Effector CD8-positive, alpha-beta T cell (primary cell): ENCODE results near the gene ITGB8.

Source experiments
- DNase-seq: peaks from one replicate; lab custom pipeline; 2025; lab: John Stamatoyannopoulos, UW

ITGB8 gene

DNA sequence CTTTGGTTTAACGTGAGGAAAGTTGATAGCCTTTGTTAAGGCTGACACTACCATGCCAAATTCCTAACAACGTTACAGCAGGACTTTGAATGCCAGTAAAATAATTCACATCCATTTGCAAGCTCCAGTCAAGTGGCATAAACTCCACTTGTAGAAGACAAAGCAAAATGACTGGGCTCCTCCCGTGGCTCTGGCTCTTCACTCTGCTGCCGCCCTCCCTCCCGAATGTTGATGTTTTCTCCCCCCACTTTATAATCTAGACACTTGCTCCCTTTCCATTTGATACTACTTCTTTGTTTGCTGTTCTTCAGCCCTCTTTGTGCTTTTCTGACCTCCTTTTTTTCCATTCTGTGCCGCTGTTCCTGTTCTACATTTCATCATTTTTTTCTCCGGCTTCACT is 22.8 kb upstream of the ITGB8 start:
- no peak for DNase-seq

DNA sequence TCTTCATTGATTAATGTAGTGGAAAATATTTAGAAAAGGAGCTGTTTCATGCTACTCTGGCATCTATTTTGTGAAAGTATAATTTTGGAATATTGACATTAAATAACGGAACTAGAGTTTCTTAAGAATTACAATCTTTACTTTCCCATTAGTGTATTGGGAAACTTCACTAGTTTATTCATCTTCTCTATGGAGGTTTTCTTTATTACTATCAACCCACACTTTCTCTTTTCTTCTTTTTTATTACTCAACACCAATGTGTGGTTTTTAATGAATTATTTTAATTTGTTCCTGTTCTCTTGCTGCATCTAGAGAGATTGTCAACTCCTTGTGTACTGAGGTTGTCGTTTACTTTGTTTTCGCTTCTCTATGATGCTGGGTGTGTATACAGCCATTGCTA is 20.4 kb upstream of the ITGB8 start:
- DNase-seq = no peak

DNA sequence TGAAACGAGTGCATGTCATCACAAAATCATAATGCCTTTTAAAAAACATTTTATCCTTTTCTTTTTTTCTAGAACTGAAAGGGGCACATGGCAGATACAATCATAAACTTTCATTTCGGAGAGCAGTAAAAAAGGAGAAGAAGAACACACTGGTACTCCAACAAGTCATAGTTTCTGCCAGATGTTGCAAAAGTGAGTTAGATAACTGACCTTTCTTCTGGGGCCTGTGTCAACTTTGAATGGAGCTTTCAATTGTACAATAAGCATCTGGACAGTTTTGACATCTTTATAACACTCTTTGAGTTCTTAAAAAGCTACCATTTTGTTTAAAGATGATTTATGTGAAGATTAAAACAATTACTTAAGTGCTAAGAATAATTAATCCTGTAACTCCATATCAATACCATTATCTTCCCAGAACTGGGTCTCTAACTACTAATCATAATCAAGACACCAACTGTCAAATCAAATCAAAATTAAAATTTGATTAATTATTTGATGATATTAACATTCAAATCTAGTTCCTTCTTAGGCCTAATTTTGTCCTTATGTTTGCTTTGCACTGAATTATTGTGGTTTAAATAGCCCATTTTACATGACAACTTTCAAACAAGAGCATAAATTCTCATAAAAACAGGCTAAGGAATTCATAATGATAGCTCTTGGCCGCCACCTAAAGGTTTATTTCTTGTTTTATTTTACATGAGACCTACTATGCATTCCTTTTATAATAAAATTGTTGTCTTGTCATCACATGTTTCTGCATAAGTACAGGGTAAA is 19.5 kb upstream of the ITGB8 start:
- DNase-seq = no peak

DNA sequence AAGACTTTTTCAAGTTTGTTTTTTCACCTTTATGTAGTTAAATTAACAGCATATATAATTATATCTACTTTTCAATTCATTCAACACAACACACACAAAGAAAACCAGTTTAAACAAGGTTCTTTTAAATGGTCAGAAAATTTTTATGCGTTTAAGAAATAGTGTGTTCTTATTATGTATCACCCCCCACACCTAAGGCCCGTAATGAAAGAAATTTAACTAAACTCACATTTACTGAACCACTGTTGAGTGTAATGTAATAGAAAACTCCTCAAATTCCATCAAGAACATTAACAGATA is 19.0 kb upstream of the ITGB8 start:
- DNase-seq = no peak

DNA sequence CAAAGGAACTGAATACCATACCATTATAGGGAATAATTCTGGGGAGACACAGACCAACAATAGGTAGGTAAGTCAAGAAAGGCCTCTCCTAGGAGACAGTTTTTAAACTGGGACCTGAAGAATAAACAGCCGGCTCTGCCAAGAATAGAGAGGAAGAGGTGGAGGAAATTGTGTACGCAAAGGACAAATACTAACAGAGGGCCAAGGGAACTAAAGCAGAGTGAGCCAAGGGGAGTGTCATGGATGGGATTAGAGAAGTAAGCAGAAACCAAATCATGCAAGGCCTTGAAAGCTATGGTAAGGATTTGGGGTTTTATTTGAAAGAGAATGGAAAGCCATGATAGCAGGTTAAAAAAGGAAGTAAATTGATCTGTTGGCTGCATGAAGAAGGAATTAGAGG is 18.1 kb upstream of the ITGB8 start:
- no peak for DNase-seq

DNA sequence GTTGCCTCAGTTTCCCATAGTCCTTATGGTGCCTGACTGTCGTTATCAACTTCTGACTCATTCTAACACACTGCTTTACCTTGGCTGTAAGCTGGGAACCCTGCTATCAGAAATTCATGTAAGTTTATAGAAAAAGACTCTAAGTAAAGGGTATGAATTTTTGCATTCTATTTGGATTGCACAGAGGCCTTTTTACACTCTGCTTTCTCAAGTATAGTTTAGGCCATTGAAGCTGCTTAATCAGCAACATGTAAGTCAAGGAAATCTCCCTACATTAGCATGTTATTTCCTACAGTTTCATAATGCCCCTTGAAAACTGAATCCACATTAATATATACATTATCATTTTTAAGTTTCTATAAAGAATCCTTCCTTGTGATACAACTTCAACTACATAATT is 17.1 kb upstream of the ITGB8 start:
- no peak for DNase-seq

DNA sequence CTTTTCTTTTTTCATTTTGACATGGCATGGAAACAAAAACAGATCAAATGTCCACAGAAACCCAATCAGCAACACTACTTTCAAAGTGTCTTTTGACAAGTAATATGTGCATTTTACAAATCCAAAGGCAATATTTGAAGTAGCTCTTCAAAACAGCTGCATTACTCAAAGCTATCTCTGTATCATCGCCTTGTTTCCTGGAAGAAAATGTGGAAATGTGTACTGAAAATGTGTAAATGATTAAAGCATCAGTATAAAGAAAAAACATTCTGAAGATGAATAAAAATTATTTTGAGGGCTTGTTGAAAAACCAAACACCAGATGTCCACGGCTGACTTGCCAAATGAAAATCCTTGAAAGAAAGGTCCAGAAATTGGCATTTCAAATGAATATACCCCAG is 16.5 kb upstream of the ITGB8 start:
- no peak for DNase-seq

DNA sequence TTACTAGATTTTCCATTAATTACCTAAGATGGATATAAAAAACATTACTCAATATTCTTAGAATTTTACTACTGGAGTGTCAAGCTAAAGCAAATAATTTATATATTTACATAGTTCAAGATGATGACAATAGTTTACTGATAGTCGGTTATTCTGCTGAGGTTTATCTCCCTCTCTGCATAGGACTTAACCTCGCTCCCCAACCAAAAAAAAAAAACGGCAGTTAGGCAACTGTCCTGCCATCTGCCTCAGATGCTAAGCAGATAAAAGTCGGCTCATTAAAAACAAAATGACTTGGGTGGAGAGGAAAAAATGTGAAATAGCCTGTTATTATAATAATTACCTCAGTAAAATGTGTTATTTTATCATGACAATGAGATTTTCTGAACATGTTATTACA is 14.0 kb upstream of the ITGB8 start:
- DNase-seq = no peak

DNA sequence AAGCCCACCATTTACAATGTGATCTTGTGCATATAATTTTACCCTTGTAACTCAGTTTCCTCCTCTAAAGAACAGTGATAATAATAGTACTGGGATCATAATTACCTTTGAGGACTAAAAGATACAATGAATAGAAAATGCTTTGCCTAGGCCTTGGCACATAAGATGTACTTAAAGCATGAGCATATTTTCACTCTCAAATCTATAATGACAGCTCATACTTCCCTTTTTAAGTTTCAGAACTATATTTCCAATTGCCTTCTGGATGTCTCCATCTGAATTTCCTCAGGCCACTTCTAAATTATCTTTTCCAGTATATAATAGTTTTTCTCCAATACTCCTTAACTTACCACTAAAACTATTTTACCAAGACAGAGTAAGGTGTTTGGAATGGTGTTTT is 13.3 kb upstream of the ITGB8 start:
- no peak for DNase-seq

DNA sequence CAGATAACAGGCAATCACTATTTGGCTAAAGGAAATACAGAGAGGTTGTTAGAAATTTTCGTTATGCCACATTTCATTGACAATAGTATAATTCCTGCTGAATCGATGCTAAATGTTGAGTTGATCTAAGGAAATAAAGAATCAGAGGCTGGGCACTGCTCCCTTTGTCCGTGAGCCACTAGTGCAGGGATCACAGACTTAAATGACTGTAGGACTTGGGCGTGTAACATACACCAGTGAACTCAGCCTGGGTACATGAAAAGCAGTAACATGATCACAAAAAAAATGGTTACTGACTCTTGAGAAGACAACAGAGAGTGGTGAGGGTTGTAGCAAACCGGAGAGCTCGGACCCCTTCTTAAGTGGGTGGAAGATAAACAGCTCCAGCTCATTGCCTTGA is 11.8 kb upstream of the ITGB8 start:
- no peak for DNase-seq

DNA sequence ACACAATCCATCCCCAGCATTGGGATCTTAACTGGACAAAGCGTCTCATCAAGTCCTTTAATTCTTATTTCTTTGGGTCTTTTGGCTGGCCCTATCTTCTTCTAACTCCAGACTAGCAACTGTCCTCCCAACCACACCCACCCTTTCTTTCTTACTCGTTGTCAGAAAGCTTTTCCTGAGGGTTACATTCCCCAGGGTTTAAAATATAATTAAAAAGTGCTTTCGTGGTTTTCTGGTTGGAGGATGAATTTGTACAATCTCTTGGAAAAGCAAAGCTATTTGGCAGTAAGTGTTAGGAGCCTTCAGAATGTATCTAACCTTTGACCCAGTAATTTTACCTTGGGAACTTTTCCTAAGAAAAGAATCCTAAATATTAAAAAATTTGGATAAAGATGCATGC is 10.4 kb upstream of the ITGB8 start:
- no peak for DNase-seq

DNA sequence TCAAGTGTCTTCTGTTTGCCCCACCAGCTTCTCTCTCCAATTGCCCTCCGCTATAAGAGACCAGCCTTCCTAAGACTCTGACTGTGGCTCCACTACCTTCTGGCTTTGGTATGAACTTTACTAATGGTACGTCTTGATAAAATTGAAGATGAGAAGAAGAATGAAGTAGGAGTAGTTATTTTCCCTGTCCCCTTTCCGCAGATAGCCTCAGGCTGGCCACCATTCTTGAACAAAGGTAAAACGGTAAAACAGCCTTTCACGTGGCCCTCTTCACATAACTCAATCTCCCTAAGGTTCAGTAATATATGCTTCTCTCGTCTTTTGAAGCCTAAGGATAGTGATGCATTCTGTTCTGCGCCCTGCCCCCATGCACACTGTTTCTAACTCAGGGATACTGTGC is 9.9 kb upstream of the ITGB8 start:
- no peak for DNase-seq

DNA sequence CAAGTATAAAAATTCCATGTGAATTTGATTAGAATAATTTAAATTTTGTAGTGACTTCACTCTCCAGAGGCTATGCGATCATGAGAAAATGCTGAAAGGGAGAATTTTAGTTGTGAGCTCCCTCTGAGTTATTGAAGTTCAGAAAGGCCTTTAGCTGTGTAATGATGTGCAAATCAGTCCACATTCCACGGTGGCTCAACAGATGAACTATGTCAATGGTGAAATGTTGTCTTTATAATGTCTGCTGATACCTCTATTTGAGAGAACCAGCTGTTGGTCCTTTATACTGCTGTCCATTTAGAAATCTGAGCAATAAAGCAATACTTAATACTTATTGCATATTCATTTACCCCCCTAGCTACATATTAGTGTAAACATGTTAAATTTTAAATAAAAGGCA is 7.1 kb upstream of the ITGB8 start:
- no peak for DNase-seq

DNA sequence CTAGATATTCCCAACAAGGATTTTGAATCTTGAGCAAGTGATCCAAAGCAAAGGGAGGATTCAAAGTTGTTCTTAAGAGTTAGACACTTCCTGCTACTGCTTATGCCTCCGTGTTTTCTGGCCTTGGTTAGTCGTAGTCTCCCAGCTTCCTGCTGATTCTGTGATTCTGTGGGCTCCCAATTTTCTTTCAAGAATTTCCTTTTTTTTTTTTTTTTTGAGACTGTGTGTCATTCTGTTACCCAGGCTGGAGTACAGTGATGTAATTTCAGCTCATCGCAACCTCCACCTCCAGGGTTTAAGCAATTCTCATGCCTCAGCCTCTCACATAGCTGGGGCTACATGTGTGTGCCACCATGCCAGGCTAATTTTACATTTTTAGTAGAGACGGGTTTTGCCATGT is 4.4 kb upstream of the ITGB8 start:
- DNase-seq = no peak

DNA sequence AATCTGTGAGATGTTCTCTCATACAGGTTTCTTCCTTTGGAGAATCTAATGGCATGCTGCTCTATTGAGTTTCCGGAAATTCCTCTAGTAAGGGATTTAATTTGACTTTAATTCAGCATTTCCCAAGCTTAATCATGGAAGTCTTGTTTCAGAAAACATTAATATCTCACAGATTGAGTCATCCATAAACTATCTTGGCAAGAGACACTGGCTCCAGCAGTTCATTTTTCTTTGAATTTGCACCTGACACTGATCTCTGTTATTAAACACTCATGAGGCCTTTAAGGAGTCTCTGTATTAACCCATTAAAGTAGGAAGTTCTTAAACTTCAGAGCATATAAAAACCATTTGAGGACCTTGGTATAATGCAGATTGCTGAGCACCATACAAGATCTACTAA is 3.6 kb upstream of the ITGB8 start:
- no peak for DNase-seq

DNA sequence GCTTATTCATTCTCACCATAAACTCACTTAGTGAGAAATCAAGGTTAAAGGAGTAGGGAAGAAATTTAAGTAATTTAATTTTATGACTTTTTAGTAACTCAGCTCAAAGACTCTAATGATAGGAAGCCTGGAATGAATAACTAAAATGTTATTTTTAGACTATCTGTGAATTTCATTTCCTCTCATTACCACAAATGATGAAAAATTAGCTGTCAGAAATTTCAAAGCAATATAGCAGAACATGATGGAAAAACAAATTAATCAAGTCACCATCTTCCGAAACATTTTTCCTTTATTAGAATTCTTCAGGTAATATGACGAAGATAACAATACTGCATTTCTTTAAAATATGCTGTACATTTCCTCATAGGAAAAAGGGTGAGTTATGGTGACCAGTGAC is 2.7 kb upstream of the ITGB8 start:
- DNase-seq = no peak

DNA sequence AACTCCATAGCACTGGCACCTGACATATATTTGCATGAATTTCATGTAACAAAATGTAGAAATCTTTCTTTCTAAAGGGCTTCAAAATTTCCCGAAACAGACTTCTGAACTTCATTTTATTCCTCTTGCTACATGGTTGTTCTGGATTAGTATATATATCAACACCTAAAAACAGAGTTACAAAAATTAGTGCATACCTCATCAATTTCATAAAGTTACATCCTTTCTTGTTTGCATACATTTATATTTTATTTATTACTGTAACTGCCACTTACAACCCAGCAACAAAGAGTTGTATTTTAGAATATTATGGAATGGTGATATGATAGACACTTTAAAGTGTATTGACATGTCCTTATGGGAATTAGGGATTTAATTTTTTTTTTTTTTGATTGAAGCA is 2.0 kb upstream of the ITGB8 start:
- DNase-seq = no peak

DNA sequence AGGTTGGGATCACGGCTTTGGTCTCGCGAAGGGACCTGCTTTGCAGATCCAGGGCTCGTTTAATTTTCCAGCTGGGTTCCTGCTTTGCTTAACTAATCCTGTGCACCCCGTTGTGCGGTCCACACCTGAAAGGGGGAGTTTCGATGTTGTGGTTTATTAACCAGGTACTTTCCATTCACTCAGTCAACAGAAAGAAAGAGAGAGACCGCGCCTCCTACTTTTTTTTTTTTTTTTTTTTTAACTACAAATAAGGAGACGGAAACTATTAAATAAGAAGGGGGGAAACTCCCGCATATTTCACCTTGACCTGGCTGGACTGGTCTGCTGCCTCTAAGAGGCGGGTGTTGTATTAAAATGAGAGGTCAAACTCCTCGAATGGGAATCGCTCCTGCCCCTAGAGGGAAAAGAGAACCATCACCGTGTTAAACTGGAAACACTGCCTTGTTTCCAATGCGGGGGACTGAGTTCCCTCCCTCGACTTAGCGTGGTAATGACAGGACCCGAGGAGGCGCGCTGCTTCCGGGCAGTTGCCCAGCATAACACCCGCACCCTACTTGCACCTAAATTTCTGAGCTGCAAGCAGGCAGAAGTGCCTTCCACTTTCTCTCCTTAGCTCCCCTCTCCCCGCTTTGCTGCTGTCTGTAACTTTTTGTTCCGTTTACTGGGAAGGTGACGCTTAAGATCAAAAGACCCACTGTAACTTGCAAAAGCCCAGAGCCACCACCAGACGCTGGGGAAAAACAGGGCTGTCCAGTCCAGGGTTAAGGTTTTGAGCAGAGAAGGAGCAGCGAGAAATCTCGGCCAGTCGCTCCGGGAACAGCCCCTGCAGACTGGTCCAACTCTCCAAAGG is 1.1 kb upstream of the ITGB8 start:
- DNase-seq = no peak

DNA sequence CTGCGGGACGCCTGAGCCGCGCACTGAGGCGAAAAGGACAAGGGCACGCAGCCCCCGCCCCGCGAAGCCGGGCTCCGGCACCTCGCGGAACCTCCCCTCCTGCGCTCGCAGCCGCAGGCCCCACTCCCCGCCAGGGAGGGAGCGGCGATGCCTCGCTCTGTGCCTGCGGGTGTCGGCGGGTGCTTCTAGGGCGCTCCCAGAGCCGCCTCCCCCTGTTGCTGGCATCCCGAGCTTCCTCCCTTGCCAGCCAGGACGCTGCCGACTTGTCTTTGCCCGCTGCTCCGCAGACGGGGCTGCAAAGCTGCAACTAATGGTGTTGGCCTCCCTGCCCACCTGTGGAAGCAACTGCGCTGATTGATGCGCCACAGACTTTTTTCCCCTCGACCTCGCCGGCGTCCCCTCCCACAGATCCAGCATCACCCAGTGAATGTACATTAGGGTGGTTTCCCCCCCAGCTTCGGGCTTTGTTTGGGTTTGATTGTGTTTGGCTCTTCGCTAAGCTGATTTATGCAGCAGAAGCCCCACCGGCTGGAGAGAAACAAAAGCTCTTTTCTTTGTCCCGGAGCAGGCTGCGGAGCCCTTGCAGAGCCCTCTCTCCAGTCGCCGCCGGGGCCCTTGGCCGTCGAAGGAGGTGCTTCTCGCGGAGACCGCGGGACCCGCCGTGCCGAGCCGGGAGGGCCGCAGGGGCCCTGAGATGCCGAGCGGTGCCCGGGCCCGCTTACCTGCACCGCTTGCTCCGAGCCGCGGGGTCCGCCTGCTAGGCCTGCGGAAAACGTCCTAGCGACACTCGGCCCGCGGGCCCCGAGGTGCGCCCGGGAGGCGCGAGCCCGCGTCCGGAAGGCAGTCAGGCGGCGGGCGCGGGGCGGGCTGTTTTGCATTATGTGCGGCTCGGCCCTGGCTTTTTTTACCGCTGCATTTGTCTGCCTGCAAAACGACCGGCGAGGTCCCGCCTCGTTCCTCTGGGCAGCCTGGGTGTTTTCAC is 519 bp downstream of the ITGB8 start:
- no peak for DNase-seq

DNA sequence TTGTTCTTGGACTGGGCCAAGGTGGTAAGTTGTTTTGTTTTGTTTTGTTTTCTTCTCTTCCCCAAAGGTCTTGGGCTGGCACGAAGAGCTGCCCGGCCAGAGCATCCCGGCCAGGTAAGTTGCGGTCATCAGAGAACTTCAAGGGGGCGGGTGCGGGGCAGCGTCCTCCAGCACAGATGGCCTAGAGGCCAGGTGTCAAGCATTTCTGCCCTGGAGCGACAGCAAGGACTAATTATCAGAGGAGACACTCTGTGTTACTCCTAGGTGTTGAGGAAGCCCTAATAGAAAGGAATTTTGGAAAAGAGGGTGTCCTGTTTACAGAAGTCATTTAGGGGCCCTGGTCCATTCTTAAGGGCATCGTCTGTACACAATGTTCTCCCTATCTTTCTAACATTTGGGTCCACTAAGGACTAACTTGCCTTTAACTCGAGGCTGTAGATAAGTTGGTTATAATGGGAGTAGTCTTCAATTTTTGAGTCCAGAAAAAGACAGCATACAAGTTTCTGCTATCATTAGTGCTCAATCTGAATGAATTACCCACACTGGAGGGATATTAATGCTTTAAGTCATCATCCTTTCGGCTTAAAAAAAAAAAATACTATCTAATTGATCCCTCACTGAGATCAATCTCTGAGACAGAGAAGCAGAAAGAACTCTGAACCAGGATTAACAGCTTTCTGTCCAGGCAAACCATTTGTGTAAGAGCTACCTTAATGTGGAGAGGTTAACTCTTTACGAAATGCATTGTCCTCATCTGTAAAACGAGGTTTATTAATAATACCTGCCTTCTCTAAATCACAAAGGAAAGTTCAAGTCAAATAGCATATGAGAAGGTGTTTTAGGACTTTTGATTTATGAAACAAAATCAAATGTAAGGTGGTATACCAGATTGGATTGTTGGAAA is 1.5 kb downstream of the ITGB8 start:
- no peak for DNase-seq

DNA sequence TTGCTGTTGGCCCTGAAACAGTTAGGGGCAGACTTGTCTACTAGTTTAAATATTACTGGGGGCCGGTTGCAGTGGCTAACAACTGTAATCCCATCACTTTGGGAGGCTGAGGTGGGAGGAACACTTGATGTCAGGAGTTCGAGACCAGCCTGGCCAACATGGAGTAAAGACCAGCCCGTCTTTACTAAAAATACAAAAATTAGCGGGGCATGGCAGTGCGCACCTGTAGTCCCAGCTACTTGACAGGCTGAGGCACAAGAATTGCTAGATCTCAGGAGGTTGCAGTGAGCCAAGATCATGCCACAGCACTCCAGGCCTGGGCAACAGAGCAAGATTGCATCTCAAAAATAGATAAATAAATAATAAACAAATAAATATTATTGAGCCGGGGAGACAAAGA is 7.6 kb downstream of the ITGB8 start:
- no peak for DNase-seq

DNA sequence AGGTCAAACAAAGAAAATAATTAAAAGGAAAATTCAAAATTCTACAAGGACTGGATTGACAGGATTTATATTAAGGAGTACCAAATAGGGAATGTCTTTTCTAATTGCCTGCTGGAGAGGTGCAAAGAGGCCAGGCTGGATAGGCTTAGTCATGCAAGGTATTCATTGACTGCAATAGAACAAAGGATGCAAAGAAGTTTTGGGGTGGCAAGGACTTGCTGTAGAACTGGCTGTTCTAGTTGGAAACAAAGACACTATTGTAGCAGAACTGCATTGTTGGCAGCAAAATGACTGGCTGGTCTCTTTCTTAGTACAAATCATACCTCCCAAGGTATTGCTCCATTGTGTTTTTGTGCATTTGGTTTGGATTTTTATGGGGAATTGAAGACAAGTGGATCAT is 10.1 kb downstream of the ITGB8 start:
- no peak for DNase-seq
